ENCODE data around the gene PTBP2.

DNA sequence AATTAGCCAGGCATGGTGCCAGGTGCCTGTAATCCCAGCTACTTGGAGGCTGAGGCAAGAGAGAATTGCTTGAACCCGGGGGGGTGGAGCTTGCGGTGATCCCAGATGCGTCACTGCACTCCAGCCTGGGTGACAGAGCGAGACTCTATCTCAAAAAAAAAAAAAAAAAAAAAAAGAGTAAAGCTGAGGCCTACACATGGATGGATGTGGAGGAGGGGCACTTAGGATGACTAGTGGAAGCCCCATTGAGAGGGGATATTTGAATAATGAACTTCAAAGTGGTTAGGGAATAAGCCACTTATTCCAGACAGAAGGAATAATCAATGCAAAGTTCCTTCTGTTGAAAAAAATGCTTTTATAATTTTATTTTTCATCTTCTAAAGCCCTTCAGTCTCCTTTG lies 51.4 kb downstream of the PTBP2 start:
- no peak for TF ChIP-seq POLR2A (IDR thresholded peaks at IDR 0.05; ENCODE audit: control extremely low read depth in 1 of 2, low read depth in 2 of 2, low read length in 2 of 2)
- TF ChIP-seq, protein P1, sequence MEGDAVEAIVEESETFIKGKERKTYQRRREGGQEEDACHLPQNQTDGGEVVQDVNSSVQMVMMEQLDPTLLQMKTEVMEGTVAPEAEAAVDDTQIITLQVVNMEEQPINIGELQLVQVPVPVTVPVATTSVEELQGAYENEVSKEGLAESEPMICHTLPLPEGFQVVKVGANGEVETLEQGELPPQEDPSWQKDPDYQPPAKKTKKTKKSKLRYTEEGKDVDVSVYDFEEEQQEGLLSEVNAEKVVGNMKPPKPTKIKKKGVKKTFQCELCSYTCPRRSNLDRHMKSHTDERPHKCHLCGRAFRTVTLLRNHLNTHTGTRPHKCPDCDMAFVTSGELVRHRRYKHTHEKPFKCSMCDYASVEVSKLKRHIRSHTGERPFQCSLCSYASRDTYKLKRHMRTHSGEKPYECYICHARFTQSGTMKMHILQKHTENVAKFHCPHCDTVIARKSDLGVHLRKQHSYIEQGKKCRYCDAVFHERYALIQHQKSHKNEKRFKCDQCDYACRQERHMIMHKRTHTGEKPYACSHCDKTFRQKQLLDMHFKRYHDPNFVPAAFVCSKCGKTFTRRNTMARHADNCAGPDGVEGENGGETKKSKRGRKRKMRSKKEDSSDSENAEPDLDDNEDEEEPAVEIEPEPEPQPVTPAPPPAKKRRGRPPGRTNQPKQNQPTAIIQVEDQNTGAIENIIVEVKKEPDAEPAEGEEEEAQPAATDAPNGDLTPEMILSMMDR (IDR thresholded peaks at IDR 0.05; ENCODE audit: control extremely low read depth in 1 of 3, insufficient read depth in 1 of 3, low read depth in 1 of 3, low read length in 3 of 3), result no peak
- no peak for TF ChIP-seq MAX (IDR thresholded peaks at IDR 0.05)
- no peak for TF ChIP-seq MAFK (IDR thresholded peaks at IDR 0.05; ENCODE audit: low read depth, low read length)
- no peak for TF ChIP-seq CHD1 (IDR thresholded peaks at IDR 0.05; ENCODE audit: low read depth, low read length)
- TF ChIP-seq SIX5 (IDR thresholded peaks at IDR 0.05; ENCODE audit: low read depth, low read length), result no peak
- TF ChIP-seq EZH2 (IDR thresholded peaks at IDR 0.05; ENCODE audit: low read depth, low read length, severe bottlenecking), result no peak
- no peak for TF ChIP-seq POLR2AphosphoS5 (IDR thresholded peaks at IDR 0.05; ENCODE audit: low read depth, low read length)
- no peak for TF ChIP-seq SIN3A (conservative IDR thresholded peaks at IDR 0.05 in 1 of 2, IDR thresholded peaks at IDR 0.05 in 1 of 2; ENCODE audit: low read depth in 1 of 2, low read length in 2 of 2)

Data from H1 (cell line).